GM18861 (cell line): ENCODE measurements around the gene FPR1.
A peak's percentile ranks its signal among the peaks of the same experiment; 100 is the strongest.

ENCODE experiments used
- ATAC-seq: cut with Tn5 transposase; IDR thresholded peaks from one replicate; pipeline ENCODE4 v1.9.1; 2021; ENCODE audit not compliant: unreplicated experiment

FPR1 gene

GRCh38 chr19:51708811-51709210 lies 42.9 kb downstream of the FPR1 start:
- ATAC-seq: no peak

DNA sequence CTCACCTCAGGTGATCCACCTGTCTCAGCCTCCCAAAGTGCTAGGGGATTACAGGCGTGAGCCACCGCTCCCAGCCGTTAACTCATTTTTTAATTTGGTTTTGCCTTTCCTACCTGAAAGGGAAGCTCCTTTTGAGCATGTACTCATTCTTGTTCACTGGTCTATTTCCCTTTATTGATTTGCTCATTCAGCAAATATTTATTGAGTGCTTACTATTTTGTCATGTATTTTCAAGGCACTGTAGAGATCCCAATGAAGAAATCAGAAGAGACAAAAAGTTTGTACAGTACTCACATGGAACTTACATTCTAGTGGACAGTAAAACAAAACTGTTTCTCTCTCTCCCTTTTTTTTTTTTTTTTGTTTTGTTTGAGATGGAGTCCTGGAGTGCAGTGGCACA lies 44.8 kb downstream of the FPR1 start:
- ATAC-seq: no peak

GRCh38 chr19:51706296-51706695 lies 45.4 kb downstream of the FPR1 start:
- no peak for ATAC-seq

- ATAC-seq: no peak
These were observed 47.1 kb downstream of the FPR1 start for GRCh38 chr19:51704626-51705025.

- peak; percentile 87 for ATAC-seq
These were observed 47.8 kb downstream of the FPR1 start for GRCh38 chr19:51703575-51704515.

DNA sequence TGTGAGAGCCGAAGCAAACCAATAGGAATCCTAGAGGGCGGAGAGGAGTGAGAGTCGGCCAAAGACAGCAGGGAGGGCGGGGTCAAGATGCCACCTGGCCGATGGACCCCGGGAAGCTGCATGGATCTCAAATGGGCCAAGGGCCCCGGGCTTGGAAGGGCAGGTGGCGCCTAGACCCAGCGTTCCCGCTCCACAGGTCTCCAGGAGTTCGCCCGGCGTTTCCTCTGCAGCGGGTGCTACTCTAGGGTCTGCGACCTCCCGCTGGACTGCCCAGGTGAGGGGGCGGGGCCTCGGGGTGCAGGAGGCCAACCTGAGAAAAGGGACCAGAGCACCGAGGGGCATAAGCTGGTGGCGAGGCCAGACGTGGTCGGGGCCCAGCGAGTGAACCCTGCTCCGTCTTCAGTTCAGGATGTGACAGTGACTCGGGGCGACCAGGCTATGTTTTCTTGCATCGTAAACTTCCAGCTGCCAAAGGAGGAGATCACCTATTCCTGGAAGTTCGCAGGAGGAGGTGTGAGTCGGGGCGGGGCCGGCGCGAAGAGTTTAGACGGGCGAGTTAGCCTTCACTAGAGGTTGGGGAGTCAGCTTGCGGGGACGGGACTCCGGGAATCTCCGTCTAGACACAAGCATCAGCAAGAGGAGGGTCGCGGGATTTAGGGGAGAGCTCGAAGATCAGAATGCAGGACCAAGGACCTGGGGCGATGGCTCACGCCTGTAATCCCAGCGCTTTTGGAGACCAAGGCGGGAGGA lies 48.7 kb downstream of the FPR1 start:
- no peak for ATAC-seq

DNA sequence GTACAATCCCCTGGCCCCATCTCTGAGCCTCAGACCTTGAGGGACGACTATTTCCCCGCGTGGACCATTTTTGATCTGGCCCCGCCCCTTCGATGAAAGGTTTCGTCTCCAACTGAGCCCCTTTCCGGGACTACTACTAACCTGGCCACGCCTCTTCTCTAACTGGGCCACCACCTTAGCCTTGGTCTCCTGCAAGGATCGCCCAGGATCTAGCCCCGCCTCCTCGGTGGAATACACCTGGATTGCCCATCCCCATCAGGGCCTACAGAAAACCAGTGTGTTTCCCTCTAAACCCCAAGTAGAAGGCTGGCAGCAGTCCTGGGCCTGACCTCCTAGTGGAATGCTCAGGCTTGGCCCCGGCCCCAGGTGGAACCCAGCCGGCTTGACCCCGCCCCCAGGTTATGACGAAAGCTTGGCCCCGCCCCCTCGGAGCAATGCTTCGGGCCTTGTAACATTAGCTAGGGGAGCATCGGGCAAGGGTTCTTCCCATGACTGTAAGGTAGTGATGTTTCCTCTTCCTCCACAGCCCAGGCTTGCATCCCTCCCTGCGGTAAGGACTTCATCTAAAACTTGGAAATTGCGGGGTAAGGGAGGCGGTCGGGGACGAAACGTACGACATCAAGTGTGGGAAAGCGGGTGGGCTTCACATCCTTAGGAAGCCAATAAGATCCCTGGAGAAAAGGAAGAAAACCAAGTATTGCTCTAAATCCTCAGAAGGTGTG lies 49.4 kb downstream of the FPR1 start:
- no peak for ATAC-seq

DNA sequence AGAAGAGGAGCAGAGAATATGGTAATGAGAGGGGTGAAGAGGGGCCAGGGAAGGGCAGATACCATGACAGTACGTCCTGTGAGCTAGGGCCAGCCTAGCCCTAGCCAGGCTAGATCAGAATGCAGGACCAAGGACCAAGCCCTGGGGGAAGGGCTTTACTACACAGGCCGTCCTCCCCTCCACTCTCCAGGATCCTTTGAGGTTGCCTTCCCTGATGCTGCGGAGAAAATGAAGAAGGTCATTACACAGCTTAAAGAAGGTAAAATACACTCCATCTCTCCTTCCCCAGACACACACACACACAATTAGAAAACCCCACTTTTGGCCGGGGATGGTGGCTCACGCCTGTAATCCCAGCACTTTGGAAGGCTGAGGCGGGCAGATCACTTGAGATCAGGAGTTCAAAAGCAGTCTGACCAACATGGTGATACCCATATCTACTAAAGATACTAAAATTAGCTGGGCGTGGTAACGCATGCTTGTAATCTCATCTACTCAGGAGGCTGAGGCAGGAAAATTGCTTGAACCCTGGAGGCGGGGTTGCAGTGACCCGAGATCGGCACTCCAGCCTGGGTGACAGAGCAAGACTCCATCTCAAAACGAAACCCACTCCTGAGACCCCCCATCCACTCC lies 50.1 kb downstream of the FPR1 start:
- no peak for ATAC-seq

DNA sequence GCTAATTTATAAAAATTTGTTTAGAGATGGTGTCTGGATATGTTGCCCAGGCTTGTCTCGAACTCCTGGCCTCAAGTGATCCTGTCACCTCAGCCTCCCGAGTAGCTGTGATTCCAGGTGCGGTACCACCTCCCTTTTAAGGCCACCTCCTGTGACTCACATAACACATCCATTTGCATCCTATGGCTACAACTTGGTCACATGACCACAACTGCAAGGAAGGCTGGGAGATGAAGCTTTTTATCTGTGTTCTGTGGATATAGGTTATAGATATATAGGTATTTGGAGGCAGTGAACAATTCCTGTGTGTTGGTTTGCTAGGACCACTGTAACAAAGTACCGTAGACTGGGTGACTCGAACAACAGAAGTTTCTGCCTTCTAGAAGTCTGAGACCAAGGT lies 52.5 kb downstream of the FPR1 start:
- ATAC-seq: no peak

GRCh38 chr19:51698296-51698695 lies 53.4 kb downstream of the FPR1 start:
- no peak for ATAC-seq

GRCh38 chr19:51697169-51697776 lies 54.4 kb downstream of the FPR1 start:
- no peak for ATAC-seq

- ATAC-seq: no peak
These were observed 55.1 kb downstream of the FPR1 start for GRCh38 chr19:51696606-51697005.
